ENCODE data around the gene TMPRSS11A. TPM values are rescaled to one million over a fixed set of nuclear protein-coding genes. Genes with fewer than 3 reads are reported as not detected.

TMPRSS11A gene, protein sequence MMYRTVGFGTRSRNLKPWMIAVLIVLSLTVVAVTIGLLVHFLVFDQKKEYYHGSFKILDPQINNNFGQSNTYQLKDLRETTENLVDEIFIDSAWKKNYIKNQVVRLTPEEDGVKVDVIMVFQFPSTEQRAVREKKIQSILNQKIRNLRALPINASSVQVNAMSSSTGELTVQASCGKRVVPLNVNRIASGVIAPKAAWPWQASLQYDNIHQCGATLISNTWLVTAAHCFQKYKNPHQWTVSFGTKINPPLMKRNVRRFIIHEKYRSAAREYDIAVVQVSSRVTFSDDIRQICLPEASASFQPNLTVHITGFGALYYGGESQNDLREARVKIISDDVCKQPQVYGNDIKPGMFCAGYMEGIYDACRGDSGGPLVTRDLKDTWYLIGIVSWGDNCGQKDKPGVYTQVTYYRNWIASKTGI
- total RNA-seq, result not detected in 2 replicates

DNA sequence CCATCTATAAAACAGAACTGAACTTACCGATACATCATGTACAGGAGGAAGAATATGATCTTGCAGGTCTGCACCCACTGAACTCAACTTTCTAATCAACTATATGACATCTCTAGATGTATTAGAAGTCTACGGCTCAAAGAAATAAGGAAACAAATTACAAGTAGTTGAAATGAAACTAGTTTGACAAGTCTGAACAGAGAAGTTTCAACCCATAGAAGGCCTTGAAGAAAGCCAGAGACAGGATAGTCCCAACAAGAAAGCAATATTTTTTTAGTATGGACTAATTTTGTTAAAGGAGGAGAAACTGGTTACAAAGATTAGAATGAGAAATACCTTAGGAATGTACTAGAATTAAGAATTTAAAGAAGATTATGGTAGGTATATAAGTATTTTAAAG is at the start of gene TMPRSS11A:
TSS of gene TMPRSS11A (minus strand) at position 138 of the 400 bp plus-strand sequence. CDS start at position 38, 100 bp downstream.

DNA sequence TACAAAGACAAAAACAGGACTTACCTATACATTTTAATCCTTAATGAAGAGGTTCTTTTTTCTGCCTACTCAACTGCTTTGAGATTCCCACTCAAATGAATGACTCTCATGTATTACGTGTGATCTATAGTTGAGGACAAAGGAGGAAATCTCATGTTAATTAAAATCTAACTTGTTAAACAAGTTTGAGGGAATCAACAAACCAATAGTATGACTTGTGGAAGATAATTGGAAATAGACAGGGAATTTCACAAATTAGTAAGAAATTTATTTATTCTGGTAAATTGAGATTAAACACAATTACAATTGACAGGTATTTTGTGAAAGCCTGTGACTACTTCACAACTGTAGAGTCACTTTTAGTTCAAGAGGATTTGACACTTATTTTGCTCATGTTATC is 79.4 kb downstream of the TMPRSS11A start, which contains the start of gene TMPRSS11D:
TSS of gene TMPRSS11D (minus strand) at position 101 of the 400 bp plus-strand sequence. CDS start at position 32, 69 bp downstream.

Other genes starting within 250 kb of the TMPRSS11A start
- gene GNRHR, start 209.1 kb downstream of the TMPRSS11A start, total RNA-seq, result not detected in 2 replicates
- gene TMPRSS11D, start 79.5 kb downstream of the TMPRSS11A start, total RNA-seq, result not detected in 2 replicates
- not detected in 2 replicates for gene TMPRSS11F, start 166.4 kb upstream of the TMPRSS11A start, total RNA-seq

All from mesangial cell (primary cell).